ENCODE measurements around the gene POU2AF1.

Gene POU2AF1

GRCh38 chr11:111342329-111342728 is 36.7 kb downstream of the POU2AF1 start:
- ChIA-PET CTCF (no interaction called here), POLR2A (no interaction called here)
- no peak for DNase-seq (ENCODE audit: extremely low spot score)
- TF ChIP-seq ZNF384 (IDR thresholded peaks at IDR 0.05) (no peak), L3MBTL2 (conservative IDR thresholded peaks at IDR 0.05) (no peak), ARNT (IDR thresholded peaks at IDR 0.05) (no peak), PKNOX1 (IDR thresholded peaks at IDR 0.05) (no peak), CTBP1 (IDR thresholded peaks at IDR 0.05; ENCODE audit: borderline replicate concordance) (no peak), SP1 (IDR thresholded peaks at IDR 0.05) (no peak), FOXK2 (IDR thresholded peaks at IDR 0.05) (no peak), FOXM1 (IDR thresholded peaks at IDR 0.05; ENCODE audit: borderline replicate concordance) (no peak), BHLHE40 (IDR thresholded peaks at IDR 0.05; ENCODE audit: borderline replicate concordance) (no peak), LEF1 (IDR thresholded peaks at IDR 0.05; ENCODE audit: borderline replicate concordance) (no peak)

- CTCF ChIA-PET, result no interaction called here
- DNase-seq (ENCODE audit: extremely low spot score), result no peak
- TF ChIP-seq BHLHE40 (IDR thresholded peaks at IDR 0.05; ENCODE audit: borderline replicate concordance) (no peak), NFRKB (IDR thresholded peaks at IDR 0.05) (no peak), L3MBTL2 (conservative IDR thresholded peaks at IDR 0.05) (no peak), HDGF (IDR thresholded peaks at IDR 0.05; ENCODE audit: borderline replicate concordance) (no peak), FOXK2 (IDR thresholded peaks at IDR 0.05) (no peak), SUZ12 (IDR thresholded peaks at IDR 0.05) (no peak), SP1 (IDR thresholded peaks at IDR 0.05) (no peak), CTBP1 (IDR thresholded peaks at IDR 0.05; ENCODE audit: borderline replicate concordance) (no peak), TARDBP (IDR thresholded peaks at IDR 0.05) (no peak), ARNT (IDR thresholded peaks at IDR 0.05) (no peak), ELF4 (IDR thresholded peaks at IDR 0.05) (no peak), LEF1 (IDR thresholded peaks at IDR 0.05; ENCODE audit: borderline replicate concordance) (no peak), PKNOX1 (IDR thresholded peaks at IDR 0.05) (no peak), ZNF384 (IDR thresholded peaks at IDR 0.05) (no peak), FOXM1 (IDR thresholded peaks at IDR 0.05; ENCODE audit: borderline replicate concordance) (no peak), FOXA1 (IDR thresholded peaks at IDR 0.05) (no peak)
- POLR2A ChIA-PET, result no interaction called here
Measured at GRCh38 chr11:111339758-111340388, 39.2 kb downstream of the POU2AF1 start.

- no peak for DNase-seq (ENCODE audit: extremely low spot score)
- TF ChIP-seq NFRKB (IDR thresholded peaks at IDR 0.05) (no peak), L3MBTL2 (conservative IDR thresholded peaks at IDR 0.05) (no peak), FOXM1 (IDR thresholded peaks at IDR 0.05; ENCODE audit: borderline replicate concordance) (no peak), FOXK2 (IDR thresholded peaks at IDR 0.05) (no peak)
- ChIA-PET POLR2A (no interaction called here), CTCF (no interaction called here)
Measured at GRCh38 chr11:111336582-111337256, 42.4 kb downstream of the POU2AF1 start.

- TF ChIP-seq NFRKB (IDR thresholded peaks at IDR 0.05), result no peak
- TF ChIP-seq FOXM1 (IDR thresholded peaks at IDR 0.05; ENCODE audit: borderline replicate concordance), result no peak
- no peak for TF ChIP-seq ELF4 (IDR thresholded peaks at IDR 0.05)
- TF ChIP-seq SUZ12 (IDR thresholded peaks at IDR 0.05), result no peak
- no peak for TF ChIP-seq FOXK2 (IDR thresholded peaks at IDR 0.05)
- no peak for TF ChIP-seq LEF1 (IDR thresholded peaks at IDR 0.05; ENCODE audit: borderline replicate concordance)
- no peak for TF ChIP-seq ARNT (IDR thresholded peaks at IDR 0.05)
- no peak for TF ChIP-seq TARDBP (IDR thresholded peaks at IDR 0.05)
- no peak for TF ChIP-seq L3MBTL2 (conservative IDR thresholded peaks at IDR 0.05)
- TF ChIP-seq SP1 (IDR thresholded peaks at IDR 0.05), result no peak
- POLR2A ChIA-PET, result no interaction called here
- DNase-seq (ENCODE audit: extremely low spot score), result no peak
- CTCF ChIA-PET, result no interaction called here
Measured at GRCh38 chr11:111336062-111336461, 43.0 kb downstream of the POU2AF1 start.

- ChIA-PET CTCF (no interaction called here), POLR2A (no interaction called here)
- DNase-seq (ENCODE audit: extremely low spot score), result no peak
- TF ChIP-seq ZNF384 (IDR thresholded peaks at IDR 0.05), result no peak
- no peak for TF ChIP-seq FOXA1 (IDR thresholded peaks at IDR 0.05)
- no peak for TF ChIP-seq NFRKB (IDR thresholded peaks at IDR 0.05)
- TF ChIP-seq LEF1 (IDR thresholded peaks at IDR 0.05; ENCODE audit: borderline replicate concordance), result no peak
- no peak for TF ChIP-seq PKNOX1 (IDR thresholded peaks at IDR 0.05)
- no peak for TF ChIP-seq L3MBTL2 (conservative IDR thresholded peaks at IDR 0.05)
- TF ChIP-seq TARDBP (IDR thresholded peaks at IDR 0.05), result no peak
- no peak for TF ChIP-seq ARNT (IDR thresholded peaks at IDR 0.05)
- no peak for TF ChIP-seq ELF4 (IDR thresholded peaks at IDR 0.05)
- no peak for TF ChIP-seq HDGF (IDR thresholded peaks at IDR 0.05; ENCODE audit: borderline replicate concordance)
- no peak for TF ChIP-seq SUZ12 (IDR thresholded peaks at IDR 0.05)
- no peak for TF ChIP-seq FOXK2 (IDR thresholded peaks at IDR 0.05)
- TF ChIP-seq BHLHE40 (IDR thresholded peaks at IDR 0.05; ENCODE audit: borderline replicate concordance), result no peak
- TF ChIP-seq FOXM1 (IDR thresholded peaks at IDR 0.05; ENCODE audit: borderline replicate concordance), result no peak
- no peak for TF ChIP-seq CTBP1 (IDR thresholded peaks at IDR 0.05; ENCODE audit: borderline replicate concordance)
Measured at GRCh38 chr11:111335549-111335948, 43.5 kb downstream of the POU2AF1 start.

All from HEK293T (cell line).